B cell (primary cell): ENCODE results near the gene RAB24. TPM values are rescaled to one million over a fixed set of nuclear protein-coding genes. Genes with fewer than 3 reads are reported as not detected.

Experiments used
- ATAC-seq: fragments of 200-7000 bp; cut with Tn5 transposase; one replicate; pipeline ENCODE4 v1.10.0; 2021; ENCODE audit warnings: low read depth, mild to moderate bottlenecking, moderate number of reproducible peaks, moderate library complexity
- CTCF ChIA-PET: fragments of 350-600 bp; sonication (Branson Sonifier 250); formaldehyde crosslinking; loops from one replicate; lab custom pipeline; 2021; ENCODE audit warnings: antibody characterized with exemption, inconsistent platforms; lab: Charles Lee
- POLR2A ChIA-PET: fragments of 350-600 bp; sonication (Branson Sonifier 250); formaldehyde crosslinking; loops from one replicate; lab custom pipeline; 2021; ENCODE audit warnings: antibody characterized with exemption; lab: Charles Lee
- DNase-seq: peaks from one replicate; pipeline ENCODE4 v3.0.0; 2013
- H2AFZ ChIP-seq: 2 replicates; pipeline ENCODE4 v1.6.1; 2012; ENCODE audit warnings: mild to moderate bottlenecking, low read depth, low read length; ENCODE audit not compliant: insufficient read depth, poor library complexity, severe bottlenecking
- H3K27ac ChIP-seq, 2 donors: 1 replicate in 1 of 2; 2 replicates in 1 of 2; pipeline ENCODE4 v1.5.1; 2012 to 2013; ENCODE audit warnings: low read length in 2 of 2, mild to moderate bottlenecking in 2 of 2, moderate library complexity in 1 of 2
- H3K27me3 ChIP-seq, 4 experiments: fragments of 200-600 bp in 1 of 4; sonication (generic) in 1 of 4; replicated peaks in 1 of 4; 1 replicate in 2 of 4; 2 replicates in 2 of 4; pipeline versions ENCODE4 v1.6.1 to v1.7.0; 2013 to 2016; ENCODE audit warnings: low read length in 3 of 4, mild to moderate bottlenecking in 2 of 4, mixed read lengths in 1 of 4, moderate library complexity in 1 of 4; ENCODE audit not compliant: insufficient read depth in 4 of 4, control insufficient read depth in 3 of 4; ENCODE audit errors: control extremely low read depth in 1 of 4
- H3K36me3 ChIP-seq, 2 experiments: replicated peaks in 1 of 2; 1 replicate in 1 of 2; 2 replicates in 1 of 2; pipeline versions ENCODE4 v1.6.1 to v1.7.1; 2013; ENCODE audit warnings: low read length in 1 of 2; ENCODE audit not compliant: insufficient read depth in 2 of 2, control insufficient read depth in 1 of 2; ENCODE audit errors: control extremely low read depth in 1 of 2, extremely low read depth in 1 of 2
- H3K4me1 ChIP-seq, 2 donors: fragments of 200-600 bp in 1 of 2; sonication (generic) in 1 of 2; 1 replicate in 1 of 2; 2 replicates in 1 of 2; pipeline versions ENCODE4 v1.5.1 to v1.6.1; 2013 to 2017; ENCODE audit warnings: low read length in 2 of 2; ENCODE audit not compliant: control insufficient read depth in 2 of 2, insufficient read depth in 2 of 2
- H3K4me2 ChIP-seq: replicated peaks from 2 replicates; pipeline ENCODE3; 2012; ENCODE audit warnings: mild to moderate bottlenecking, low read depth, low read length; ENCODE audit not compliant: poor library complexity, severe bottlenecking
- H3K4me3 ChIP-seq, 5 experiments: fragments of 200-600 bp in 1 of 5; sonication (generic) in 1 of 5; 1 replicate in 3 of 5; 2 replicates in 2 of 5; pipeline versions ENCODE4 v1.5.1 to v1.7.0; 2011 to 2016; ENCODE audit warnings: low read length in 4 of 5, mild to moderate bottlenecking in 4 of 5, low read depth in 2 of 5, control low read depth in 1 of 5, moderate library complexity in 1 of 5; ENCODE audit not compliant: insufficient read depth in 1 of 5; ENCODE audit errors: control extremely low read depth in 1 of 5, extremely low read depth in 1 of 5
- H3K79me2 ChIP-seq: fragments of 200-600 bp; sonication (generic); one replicate; pipeline ENCODE4 v1.6.0; 2016; ENCODE audit warnings: low read length; ENCODE audit not compliant: control insufficient read depth, insufficient read depth
- H3K9ac ChIP-seq: fragments of 200-600 bp; sonication (generic); 2 replicates; pipeline ENCODE4 v1.6.1; 2017; ENCODE audit warnings: mild to moderate bottlenecking, low read length, moderate library complexity
- H3K9me3 ChIP-seq, 3 donors: one replicate each; pipeline versions ENCODE4 v1.6.1 to v1.7.1; 2013; ENCODE audit warnings: low read length in 2 of 3; ENCODE audit not compliant: control insufficient read depth in 2 of 3, insufficient read depth in 1 of 3; ENCODE audit errors: control extremely low read depth in 1 of 3
- H4K20me1 ChIP-seq: 2 replicates; pipeline ENCODE4 v1.6.0; 2012; ENCODE audit warnings: mild to moderate bottlenecking, low read length; ENCODE audit not compliant: insufficient read depth, control insufficient read depth, poor library complexity, severe bottlenecking
- H3K27ac Mint-ChIP-seq: one replicate; pipeline ENCODE4 v1.8.0; 2021; ENCODE audit warnings: mixed read lengths
- H3K27me3 Mint-ChIP-seq: one replicate; pipeline ENCODE4 v1.8.0; 2021; ENCODE audit warnings: mixed read lengths
- H3K4me1 Mint-ChIP-seq: one replicate; pipeline ENCODE4 v1.8.0; 2021; ENCODE audit warnings: mixed read lengths
- H3K4me3 Mint-ChIP-seq: one replicate; pipeline ENCODE4 v1.8.0; 2021; ENCODE audit warnings: mixed read lengths
- H3K9me3 Mint-ChIP-seq: one replicate; pipeline ENCODE4 v1.8.0; 2022; ENCODE audit warnings: mixed read lengths; ENCODE audit not compliant: insufficient read depth
- EZH2 ChIP-seq: IDR thresholded peaks from 2 replicates; pipeline ENCODE4 v1.6.1; 2012; ENCODE audit warnings: borderline replicate concordance, low read depth, mild to moderate bottlenecking, moderate library complexity, low read length; ENCODE audit not compliant: insufficient read depth, poor library complexity, severe bottlenecking
- WGBS: methylation state at CpG from one replicate; pipeline ENCODE4 v1.1.5; 2013; ENCODE audit warnings: missing lambda C conversion rate; ENCODE audit not compliant: insufficient coverage; 5-methylcytosine and 5-hydroxymethylcytosine counted together
- intact Hi-C: fragments of 100-400 bp; cut with micrococcal nuclease; formaldehyde crosslinking; loops from one replicate; pipeline ENCODE4 v1.10.0; 2022
- polyA plus RNA-seq: library from polyadenylated mRNA; depleted of rRNA; stranded (reverse); fragments of >200 nt; gene quantifications from 2 replicates; pipeline ENCODE4 v1.2.3, GENCODE V29; 2012
- total RNA-seq, 2 donors: library from RNA; stranded (reverse); fragments of 120-200 nt in 1 of 2; gene quantifications; 1 replicate in 1 of 2; 2 replicates in 1 of 2; pipeline versions ENCODE4 v1.2.3 to v1.2.4, GENCODE V29; 2013 to 2022
- TF ChIP-seq, protein P1 (sequence below): fragments of 200-600 bp; IDR thresholded peaks from one replicate; pipeline ENCODE4 v1.8.0; 2022; ENCODE audit warnings: antibody characterized with exemption, mild to moderate bottlenecking

RAB24 gene
- total and polyA plus RNA-seq, 2 donors (not counting 1 experiment from before 2014, with no cell fraction given), result 38.3 to 147 TPM

- Mint-ChIP-seq H3K27me3 (no peaks in the 10 kb centered on the region), H3K4me1 (peaks cover 49% of the 10 kb centered on the region), H3K4me3 (no peak overlapping the region), H3K9me3 (no peaks in the 10 kb centered on the region), H3K27ac (peak overlapping the region; percentile 71)
- POLR2A ChIA-PET, result no interaction called here
- H3K9ac ChIP-seq, result no peak overlapping the region
- H3K27me3 ChIP-seq, result no peaks in the 10 kb centered on the region
- WGBS, result 98% methylated on average over 12 of the region's 12 CpGs
- H4K20me1 ChIP-seq, result no peaks in the 10 kb centered on the region
- H3K79me2 ChIP-seq, result peaks cover 4% of the 10 kb centered on the region
- DNase-seq (no peak), ATAC-seq (no peak)
- intact Hi-C loops, result no loop called here
- CTCF ChIA-PET, result interaction anchor here (0.8 to 1.0 kb wide), 2 partner anchors 16 kb away, joined by 3 read pairs; no protein-coding TSS in a partner anchor
- no peak overlapping the region for H3K27ac ChIP-seq
- H3K4me1 ChIP-seq, result peaks cover 32 to 52% of the 10 kb centered on the region in 2 donors
- H3K4me2 ChIP-seq, result no peak overlapping the region
- H3K4me3 ChIP-seq, result no peak overlapping the region
- H3K9me3 ChIP-seq, result no peaks in the 10 kb centered on the region
- no peak overlapping the region for H2AFZ ChIP-seq
- TF ChIP-seq EZH2, result no peak
- TF ChIP-seq, protein P1, sequence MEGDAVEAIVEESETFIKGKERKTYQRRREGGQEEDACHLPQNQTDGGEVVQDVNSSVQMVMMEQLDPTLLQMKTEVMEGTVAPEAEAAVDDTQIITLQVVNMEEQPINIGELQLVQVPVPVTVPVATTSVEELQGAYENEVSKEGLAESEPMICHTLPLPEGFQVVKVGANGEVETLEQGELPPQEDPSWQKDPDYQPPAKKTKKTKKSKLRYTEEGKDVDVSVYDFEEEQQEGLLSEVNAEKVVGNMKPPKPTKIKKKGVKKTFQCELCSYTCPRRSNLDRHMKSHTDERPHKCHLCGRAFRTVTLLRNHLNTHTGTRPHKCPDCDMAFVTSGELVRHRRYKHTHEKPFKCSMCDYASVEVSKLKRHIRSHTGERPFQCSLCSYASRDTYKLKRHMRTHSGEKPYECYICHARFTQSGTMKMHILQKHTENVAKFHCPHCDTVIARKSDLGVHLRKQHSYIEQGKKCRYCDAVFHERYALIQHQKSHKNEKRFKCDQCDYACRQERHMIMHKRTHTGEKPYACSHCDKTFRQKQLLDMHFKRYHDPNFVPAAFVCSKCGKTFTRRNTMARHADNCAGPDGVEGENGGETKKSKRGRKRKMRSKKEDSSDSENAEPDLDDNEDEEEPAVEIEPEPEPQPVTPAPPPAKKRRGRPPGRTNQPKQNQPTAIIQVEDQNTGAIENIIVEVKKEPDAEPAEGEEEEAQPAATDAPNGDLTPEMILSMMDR, result no peak
- peaks cover 20 to 55% of the 10 kb centered on the region in 2 experiments for H3K36me3 ChIP-seq
Observed at GRCh38 chr5:177293819-177294581, 9.5 kb downstream of the RAB24 start.

GRCh38 chr5:177291735-177292134, 11.8 kb downstream of the RAB24 start:
- no peak for ATAC-seq

More at GRCh38 chr5:177291735-177292134, 11.8 kb downstream of the RAB24 start:
- TF ChIP-seq, protein P1, result no peak
- no peak for TF ChIP-seq EZH2
- no peak overlapping the region for H3K4me3 ChIP-seq
- H4K20me1 ChIP-seq, result no peaks in the 10 kb centered on the region
- 96% methylated on average over 6 of the region's 7 CpGs for WGBS
- H3K9me3 ChIP-seq, result no peaks in the 10 kb centered on the region
- CTCF ChIA-PET, result no interaction called here
- peaks cover 28 to 72% of the 10 kb centered on the region in 2 experiments for H3K36me3 ChIP-seq
- no peaks in the 10 kb centered on the region for H3K27me3 Mint-ChIP-seq
- H3K27ac Mint-ChIP-seq, result no peak overlapping the region
- no peak for DNase-seq
- no peaks in the 10 kb centered on the region for H3K27me3 ChIP-seq
- H3K4me2 ChIP-seq, result no peak overlapping the region
- H3K79me2 ChIP-seq, result peaks cover 4% of the 10 kb centered on the region
- H2AFZ ChIP-seq, result no peak overlapping the region
- peaks cover 32% of the 10 kb centered on the region for H3K4me1 Mint-ChIP-seq
- no peaks in the 10 kb centered on the region for H3K9me3 Mint-ChIP-seq
- peaks cover 26 to 31% of the 10 kb centered on the region in 2 donors for H3K4me1 ChIP-seq
- intact Hi-C loops, result no loop called here
- H3K27ac ChIP-seq, result no peak overlapping the region
- H3K4me3 Mint-ChIP-seq, result no peak overlapping the region
- H3K9ac ChIP-seq, result no peak overlapping the region
- POLR2A ChIA-PET, result no interaction called here
